GM19043 (cell line): ENCODE measurements around the gene PRKAR1A.

Experiments used
- ATAC-seq: cut with Tn5 transposase; IDR thresholded peaks from one replicate; pipeline ENCODE4 v1.9.1; 2021; ENCODE audit warnings: low read depth; ENCODE audit not compliant: unreplicated experiment

The PRKAR1A gene

DNA sequence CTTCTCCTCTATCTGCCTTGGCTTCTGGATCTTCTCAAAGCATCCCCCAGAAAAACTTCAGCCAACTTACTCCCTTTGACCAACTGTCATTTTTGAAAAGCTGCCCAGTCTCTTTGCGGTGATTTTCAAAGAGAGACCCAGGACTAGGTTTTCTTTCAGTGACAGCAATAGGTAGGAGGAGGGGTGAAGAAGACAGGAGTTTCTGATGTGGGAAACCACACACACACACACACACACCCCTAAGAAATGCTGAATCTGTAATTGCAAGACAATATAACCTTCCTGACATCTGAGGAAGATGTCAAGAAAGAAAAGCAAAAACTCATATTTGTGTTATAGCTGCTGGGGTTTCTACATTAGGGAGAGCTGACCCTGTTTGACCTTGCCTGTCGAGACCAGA, 83.8 kb downstream of the PRKAR1A start:
- ATAC-seq: no peak

DNA sequence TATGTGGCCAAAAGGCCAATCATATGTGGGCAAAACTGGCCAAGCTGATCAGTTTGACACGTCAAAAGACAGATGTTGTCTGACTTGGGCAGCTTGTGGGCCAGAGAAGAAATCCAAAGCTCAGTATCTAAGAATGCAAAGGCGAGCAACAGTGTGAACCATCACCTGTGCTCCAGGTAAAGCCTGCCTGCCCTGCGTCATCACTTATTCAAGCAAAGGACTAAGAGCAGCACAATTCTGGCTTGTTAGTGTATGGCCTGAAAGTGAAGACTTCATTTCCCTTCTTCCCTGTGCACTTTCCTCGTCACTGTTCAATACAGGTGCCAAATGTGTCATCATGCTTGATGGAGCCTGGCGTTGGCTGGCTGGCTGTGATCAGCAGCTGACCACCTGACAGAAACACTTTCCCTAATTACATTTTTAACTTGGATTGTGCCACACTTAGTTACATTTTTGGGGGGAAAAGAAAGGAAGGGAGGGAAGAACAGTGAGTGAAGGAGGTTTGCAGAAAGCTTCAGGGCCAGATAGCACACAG, 84.2 kb downstream of the PRKAR1A start:
- ATAC-seq: no peak

- ATAC-seq: no peak
Measured at GRCh38 chr17:68598074-68598473, 85.8 kb downstream of the PRKAR1A start.

GRCh38 chr17:68598545-68598961, 86.3 kb downstream of the PRKAR1A start:
- ATAC-seq: no peak

DNA sequence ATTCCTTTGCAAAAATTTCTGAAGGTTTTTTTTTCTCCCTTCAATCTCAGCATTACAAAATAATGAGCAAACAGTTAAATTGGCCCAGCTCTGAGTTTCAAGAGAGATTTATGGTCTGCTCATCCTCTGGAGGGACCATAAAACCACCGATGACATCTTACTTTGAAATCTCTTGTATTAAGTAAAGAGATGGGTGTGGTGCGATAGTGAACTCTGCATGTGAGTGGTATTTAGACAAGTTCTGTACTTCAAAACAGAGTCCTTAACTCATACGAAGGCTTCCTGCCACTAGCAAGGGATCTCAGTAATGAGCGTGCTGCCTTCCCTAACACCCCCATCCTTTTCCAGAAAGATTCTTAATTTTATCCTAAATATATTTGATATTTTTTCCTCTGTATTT, 86.9 kb downstream of the PRKAR1A start:
- no peak for ATAC-seq

DNA sequence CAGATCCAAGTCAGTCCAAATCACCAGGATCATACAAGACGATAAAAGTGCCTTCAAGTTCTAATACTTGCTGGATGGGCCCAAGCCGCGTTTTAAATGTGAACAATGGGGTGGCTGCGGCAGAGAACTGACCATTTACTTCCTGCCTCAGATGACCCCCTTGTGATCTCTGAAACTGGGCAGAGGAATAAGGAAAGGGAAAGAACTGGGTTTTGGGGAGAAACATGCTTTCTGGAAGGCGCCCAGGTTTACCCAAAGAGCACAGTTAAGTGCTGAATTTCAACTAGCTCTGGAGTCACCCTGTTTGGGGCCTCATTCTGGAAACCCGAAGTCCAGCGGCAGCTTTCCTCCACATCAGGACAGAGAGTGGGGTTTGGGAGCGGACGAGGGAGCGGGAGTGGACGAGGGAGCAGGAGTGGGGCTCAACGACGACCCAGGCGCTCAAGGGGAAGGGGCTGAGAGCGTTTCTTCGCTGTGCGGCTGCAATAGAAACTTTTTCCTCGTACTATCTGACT, 87.4 kb downstream of the PRKAR1A start:
- ATAC-seq: no peak

DNA sequence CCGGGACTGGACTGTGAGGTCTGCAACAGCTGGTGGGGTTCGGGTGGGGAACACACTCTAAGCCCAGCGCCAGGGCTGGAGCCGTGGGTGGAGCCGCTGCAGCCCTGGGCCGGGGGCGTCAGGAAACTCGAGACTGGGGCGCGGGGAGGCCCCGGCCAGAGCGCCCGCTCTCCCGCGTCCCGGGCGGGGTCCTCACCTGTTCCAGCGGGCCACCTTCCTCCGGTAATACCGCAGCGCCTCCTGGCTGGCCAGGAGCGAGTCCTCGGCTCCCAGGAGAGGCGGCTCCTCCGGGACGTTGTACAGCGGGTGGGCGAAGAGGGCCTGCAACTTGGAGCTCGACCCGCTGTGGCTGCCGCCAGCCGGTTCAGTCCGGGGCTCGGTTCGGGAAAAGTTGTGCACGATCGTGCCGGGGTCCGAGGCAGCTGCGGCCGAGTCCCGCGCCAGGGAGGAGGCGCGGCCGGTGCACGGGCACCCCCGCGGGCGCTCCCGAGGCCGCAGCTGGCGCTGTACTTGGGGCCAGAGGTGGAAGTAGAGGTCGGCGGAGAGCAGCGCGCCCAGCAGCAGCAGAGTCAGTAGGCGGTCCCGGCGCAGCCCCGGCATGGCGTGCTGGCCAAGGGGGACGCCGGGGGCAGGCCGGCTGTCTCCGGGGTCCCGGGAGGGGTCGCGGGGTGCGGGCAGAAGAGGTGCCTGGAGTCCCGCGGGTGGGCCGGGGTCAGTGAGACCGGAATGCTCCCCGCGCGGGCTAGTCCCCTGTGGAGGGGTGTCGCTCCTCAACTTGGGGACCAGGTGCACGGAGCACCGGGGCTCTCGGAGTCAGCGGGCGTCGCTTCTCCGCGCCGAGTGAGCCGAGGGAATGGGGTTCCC, 88.1 kb downstream of the PRKAR1A start:
- ATAC-seq: no peak
